ENCODE results near the gene CSF2RB. TPM values are rescaled to one million over a fixed set of nuclear protein-coding genes. Genes with fewer than 3 reads are reported as not detected.

CSF2RB gene
- total RNA-seq (ENCODE audit: unreplicated experiment), result not detected
- long read RNA-seq, result 0 reads

- Mint-ChIP-seq H3K27ac (ENCODE audit: unreplicated experiment) (no peak within 1 kb of the TSS), H3K36me3 (ENCODE audit: unreplicated experiment) (no peaks in the 10 kb centered on the region), H3K9me3 (ENCODE audit: unreplicated experiment) (no peaks in the 10 kb centered on the region), H3K27me3 (ENCODE audit: unreplicated experiment) (peaks cover 2% of the 10 kb centered on the region), H3K4me1 (ENCODE audit: low read depth, unreplicated experiment) (no peaks in the 10 kb centered on the region), H3K4me3 (ENCODE audit: unreplicated experiment) (no peak within 1 kb of the TSS)
- DNase-seq, result no peak
- TF ChIP-seq CTCF (IDR thresholded peaks at IDR 0.05; ENCODE audit: partially characterized antibody, unreplicated experiment), result no peak
Measured at GRCh38 chr22:36913427-36914389, at the start of gene CSF2RB. TSS of gene CSF2RB (plus strand) at chr22:36913628. CDS start at chr22:36922208, 8,580 bp downstream.

GRCh38 chr22:36863979-36864378 lies 49.4 kb upstream of the CSF2RB start:
- Mint-ChIP-seq H3K36me3 (ENCODE audit: unreplicated experiment) (no peaks in the 10 kb centered on the region), H3K4me3 (ENCODE audit: unreplicated experiment) (no peak overlapping the region), H3K27me3 (ENCODE audit: unreplicated experiment) (peaks cover 9% of the 10 kb centered on the region), H3K27ac (ENCODE audit: unreplicated experiment) (no peak overlapping the region), H3K4me1 (ENCODE audit: low read depth, unreplicated experiment) (no peaks in the 10 kb centered on the region), H3K9me3 (ENCODE audit: unreplicated experiment) (peaks cover 9% of the 10 kb centered on the region)
- DNase-seq, result no peak
- TF ChIP-seq CTCF (IDR thresholded peaks at IDR 0.05; ENCODE audit: partially characterized antibody, unreplicated experiment), result no peak

GRCh38 chr22:36864454-36865215 lies 48.8 kb upstream of the CSF2RB start:
- peaks cover 9% of the 10 kb centered on the region for H3K27me3 Mint-ChIP-seq (ENCODE audit: unreplicated experiment)
- TF ChIP-seq CTCF (IDR thresholded peaks at IDR 0.05; ENCODE audit: partially characterized antibody, unreplicated experiment), result no peak
- no peak overlapping the region for H3K4me3 Mint-ChIP-seq (ENCODE audit: unreplicated experiment)
- no peaks in the 10 kb centered on the region for H3K4me1 Mint-ChIP-seq (ENCODE audit: low read depth, unreplicated experiment)
- H3K9me3 Mint-ChIP-seq (ENCODE audit: unreplicated experiment), result peaks cover 10% of the 10 kb centered on the region
- H3K27ac Mint-ChIP-seq (ENCODE audit: unreplicated experiment), result no peak overlapping the region
- H3K36me3 Mint-ChIP-seq (ENCODE audit: unreplicated experiment), result no peaks in the 10 kb centered on the region
- no peak for DNase-seq

DNA sequence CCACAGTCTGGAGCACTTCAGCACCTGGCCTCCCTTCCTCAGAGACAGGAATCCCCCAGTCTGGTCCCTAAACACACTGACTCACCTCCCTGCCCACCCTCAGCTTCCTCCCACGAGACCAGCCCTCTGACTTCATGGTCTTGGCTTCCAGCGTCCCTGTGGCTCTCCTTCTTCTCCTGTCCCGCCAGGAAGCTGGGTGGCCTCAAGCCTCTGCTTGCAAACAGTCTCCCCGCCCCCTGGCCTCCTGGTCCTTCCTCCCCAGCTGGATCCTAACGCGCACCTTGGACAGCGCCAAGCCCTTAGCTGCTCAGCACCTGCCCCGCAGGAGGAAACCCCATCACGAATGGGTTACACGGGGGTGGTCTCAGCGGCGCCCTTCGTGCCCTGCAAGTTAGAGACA lies 48.1 kb upstream of the CSF2RB start:
- peaks cover 10% of the 10 kb centered on the region for H3K9me3 Mint-ChIP-seq (ENCODE audit: unreplicated experiment)
- no peak overlapping the region for H3K4me3 Mint-ChIP-seq (ENCODE audit: unreplicated experiment)
- no peaks in the 10 kb centered on the region for H3K36me3 Mint-ChIP-seq (ENCODE audit: unreplicated experiment)
- peaks cover 11% of the 10 kb centered on the region for H3K27me3 Mint-ChIP-seq (ENCODE audit: unreplicated experiment)
- no peaks in the 10 kb centered on the region for H3K4me1 Mint-ChIP-seq (ENCODE audit: low read depth, unreplicated experiment)
- no peak for DNase-seq
- no peak for TF ChIP-seq CTCF (IDR thresholded peaks at IDR 0.05; ENCODE audit: partially characterized antibody, unreplicated experiment)
- H3K27ac Mint-ChIP-seq (ENCODE audit: unreplicated experiment), result no peak overlapping the region

Data from glutamatergic neuron (in vitro differentiated cells).